Measurements from ENCODE around the gene CHN1. TPM values are rescaled to one million over a fixed set of nuclear protein-coding genes. Genes with fewer than 3 reads are reported as not detected.

CHN1 gene
- total and polyA plus RNA-seq, 2 of the 8 experiments (the other 6 are each of a cell fraction or from before 2014, with no cell fraction given) = 54.0 to 65.7 TPM

DNA sequence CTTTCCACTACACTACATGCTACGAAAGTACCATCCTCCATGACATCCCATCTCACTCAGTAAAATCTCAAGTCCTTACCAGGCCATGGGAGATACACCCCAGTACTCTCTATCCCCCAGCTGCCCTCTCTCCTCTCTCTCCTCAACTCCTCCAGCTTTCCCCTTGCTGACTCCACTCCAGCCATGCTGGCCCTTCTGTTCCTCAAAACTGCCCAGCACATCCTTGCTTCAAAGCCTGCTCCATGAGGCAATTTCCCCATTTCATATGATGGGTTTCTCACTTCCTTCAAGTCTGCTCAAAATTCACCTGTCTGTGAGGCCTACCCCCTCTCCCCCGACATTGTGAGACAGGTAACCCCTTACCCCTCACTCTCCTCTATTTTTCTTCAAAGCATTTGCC lies 8.6 kb downstream of the CHN1 start:
- DNase-seq (ENCODE audit: low read depth in 1 of 2, low spot score in 2 of 2) (no peak), FAIRE-seq (no peak)
- Histone ChIP-seq H2BK5ac (ENCODE audit: low read depth, low read length) (peak overlapping the region; percentile 38; the same call in 1 of the 2 replicates), H3K23ac (ENCODE audit: insufficient read length) (no peak overlapping the region), H3K14ac (ENCODE audit: insufficient read length) (no peak overlapping the region), H3K4me2 (ENCODE audit: insufficient read depth in 1 of 2, low read depth in 2 of 2, low read length in 2 of 2) (no peak overlapping the region), H3K23me2 (ENCODE audit: low read depth, low read length) (no peaks in the 10 kb centered on the region; the same call in 1 of the 2 replicates), H3K4me3 (ENCODE audit: extremely low read depth in 1 of 4, insufficient read depth in 2 of 4, low read depth in 3 of 4, low read length in 4 of 4) (no peak overlapping the region), H3K79me2 (ENCODE audit: control insufficient read depth in 1 of 2, insufficient read depth in 2 of 2, low read length in 2 of 2) (peaks cover 8 to 99% of the 10 kb centered on the region in 2 experiments), H2AFZ (ENCODE audit: low read length) (no peak overlapping the region), H3K27me3 (replicated peaks in 1 of 4; ENCODE audit: control insufficient read depth in 3 of 4, extremely low read depth in 1 of 4, insufficient read depth in 3 of 4, low read length in 3 of 4) (no peaks in the 10 kb centered on the region), H3K4me1 (replicated peaks in 1 of 4; ENCODE audit: control insufficient read depth in 3 of 4, insufficient read depth in 4 of 4, low read length in 3 of 4) (peaks cover 2 to 9% (median 5%) of the 10 kb centered on the region in 4 experiments; a peak in 5 of 7 replicates), H3K18ac (ENCODE audit: extremely low read depth, low read length) (no peak overlapping the region), H3K56ac (replicated peaks; ENCODE audit: insufficient read length, low read depth, low read length) (no peak overlapping the region), H3K36me3 (ENCODE audit: control insufficient read depth in 2 of 4, insufficient read depth in 4 of 4, low read length in 3 of 4) (no peaks in the 10 kb centered on the region; a peak in 3 of 8 replicates), H2BK20ac (ENCODE audit: low read length) (no peak overlapping the region), H3K79me1 (ENCODE audit: low read depth, low read length) (peaks cover 5% of the 10 kb centered on the region), H3K27ac (ENCODE audit: low read depth, low read length) (no peak overlapping the region), H4K5ac (ENCODE audit: insufficient read length, low read depth, low read length) (no peak overlapping the region), H4K91ac (replicated peaks; ENCODE audit: insufficient read length, low read length) (peak overlapping the region; percentile 39), H4K20me1 (replicated peaks in 1 of 2; ENCODE audit: control insufficient read depth in 1 of 2, insufficient read depth in 2 of 2, low read length in 2 of 2) (peaks cover 0 to 3% of the 10 kb centered on the region in 2 experiments), H3K9ac (replicated peaks in 1 of 4; ENCODE audit: extremely low read depth in 1 of 4, low read depth in 3 of 4, low read length in 3 of 4) (no peak overlapping the region), H3K9me3 (ENCODE audit: insufficient read depth in 2 of 2, low read depth in 1 of 2, low read length in 1 of 2) (peaks cover 4 to 5% of the 10 kb centered on the region in 2 experiments; a peak in 2 of 4 replicates), H3K4ac (replicated peaks; ENCODE audit: insufficient read length, low read depth, low read length) (no peak overlapping the region), H2BK120ac (replicated peaks; ENCODE audit: low read depth, low read length) (no peak overlapping the region), H2AK5ac (ENCODE audit: low read depth, low read length) (no peak overlapping the region), H4K8ac (ENCODE audit: extremely low read depth, insufficient read depth, low read length) (no peak overlapping the region), H2BK15ac (ENCODE audit: low read length) (peak overlapping the region; percentile 50; the same call in 1 of the 2 replicates), H2BK12ac (ENCODE audit: low read depth, low read length) (0 out of 2 replicates have a peak overlapping the region, but pooled peaks have one; percentile 13)
- WGBS, 2 experiments (ENCODE audit: extremely low coverage in 1 of 2, insufficient coverage in 1 of 2, insufficient read length in 1 of 2, insufficient replicate concordance in 2 of 2, low coverage in 1 of 2, low lambda C conversion rate in 2 of 2, missing lambda C conversion rate in 1 of 2) = 92% methylated on average over 2 of the region's 2 CpGs; no CpG with 5 or more reads in 1 of the 2 experiments
- POLR2A ChIA-PET (ENCODE audit: partially characterized antibody) = interaction anchor here (1.4 kb wide), 1 partner anchor 9 kb away, joined by 4 read pairs; the partner anchor contains the start of gene CHN1
- CTCF ChIA-PET (ENCODE audit: partially characterized antibody) = interaction anchor here (0.5 to 1.2 kb wide), 5 partner anchors 10 to 424 kb away, joined by 3 to 6 read pairs (median 3); no protein-coding TSS in a partner anchor
- TF ChIP-seq HDAC2 (IDR thresholded peaks at IDR 0.05; ENCODE audit: borderline replicate concordance in 1 of 2, low read depth in 2 of 2, low read length in 2 of 2) (no peak), POLR2A (IDR thresholded peaks at IDR 0.05; ENCODE audit: control extremely low read depth in 1 of 2, low read depth in 2 of 2, low read length in 2 of 2) (no peak), SP4 (IDR thresholded peaks at IDR 0.05; ENCODE audit: low read length) (no peak), EZH2 (IDR thresholded peaks at IDR 0.05; ENCODE audit: low read depth, low read length, severe bottlenecking) (no peak), SIN3A (conservative IDR thresholded peaks at IDR 0.05 in 1 of 2, IDR thresholded peaks at IDR 0.05 in 1 of 2; ENCODE audit: low read depth in 1 of 2, low read length in 2 of 2) (no peak), PHF8 (conservative IDR thresholded peaks at IDR 0.05; ENCODE audit: low read depth, low read length) (no peak), CBX8 (IDR thresholded peaks at IDR 0.05; ENCODE audit: borderline replicate concordance, low read depth, low read length) (no peak), SIRT6 (IDR thresholded peaks at IDR 0.05; ENCODE audit: low read length) (no peak), TAF1 (IDR thresholded peaks at IDR 0.05; ENCODE audit: low read depth, low read length) (no peak), EP300 (IDR thresholded peaks at IDR 0.05; ENCODE audit: borderline replicate concordance in 1 of 2, low read depth in 2 of 2, low read length in 2 of 2) (no peak), JUND (IDR thresholded peaks at IDR 0.05; ENCODE audit: low read length) (no peak), EGR1 (IDR thresholded peaks at IDR 0.05; ENCODE audit: borderline replicate concordance, low read depth, low read length) (no peak)
- TF ChIP-seq, protein P1, sequence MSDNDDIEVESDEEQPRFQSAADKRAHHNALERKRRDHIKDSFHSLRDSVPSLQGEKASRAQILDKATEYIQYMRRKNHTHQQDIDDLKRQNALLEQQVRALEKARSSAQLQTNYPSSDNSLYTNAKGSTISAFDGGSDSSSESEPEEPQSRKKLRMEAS (IDR thresholded peaks at IDR 0.05) = no peak

Data from H1 (cell line).